ENCODE data around the gene NXPE3. TPM values are rescaled to one million over a fixed set of nuclear protein-coding genes. Genes with fewer than 3 reads are reported as not detected.

The NXPE3 gene
- total and polyA plus RNA-seq, 9 of the 15 experiments (the other 6 are each of a cell fraction or from before 2014, with no cell fraction given): 0.25 to 2.5 (median 0.95) TPM

GRCh38 chr3:101835676-101836075, 56.7 kb downstream of the NXPE3 start:
- DNase-seq (ENCODE audit: extremely low read depth in 1 of 4, low spot score in 3 of 4) (no peak), FAIRE-seq (no peak), ATAC-seq (no peak)
- intact Hi-C loops (cut with micrococcal nuclease): loop anchor here (1.0 kb wide), 1 partner anchor 11 kb away; no protein-coding TSS in a partner anchor
- in situ Hi-C loops (cut with MboI): no loop called here
- POLR2A ChIA-PET: interaction anchor here (1.4 kb wide), 1 partner anchor 12 kb away, joined by 3 read pairs; no protein-coding TSS in a partner anchor
- no peak overlapping the region for H3K4me3 ChIP-seq
- no TSS peak for BruUV-seq (replicated peaks)
- no peaks in the 10 kb centered on the region for H3K27me3 ChIP-seq (ENCODE audit: control insufficient read depth in 2 of 2, insufficient read depth in 2 of 2, low read length in 2 of 2)
- H3K4me2 ChIP-seq (ENCODE audit: insufficient read depth, low read length): no peak overlapping the region
- CTCF ChIA-PET (ENCODE audit: low intra/inter-chr PET ratio): no interaction called here
- no peaks in the 10 kb centered on the region for H3K36me3 ChIP-seq (ENCODE audit: control insufficient read depth, insufficient read depth, low read length)
- no peak overlapping the region for H3K27ac ChIP-seq (ENCODE audit: extremely low read depth, low read depth, low read length)
- H3K9me1 ChIP-seq (ENCODE audit: control insufficient read depth, insufficient read depth, low read length): no peaks in the 10 kb centered on the region
- TF ChIP-seq ZNF512 (tag; IDR thresholded peaks at IDR 0.05) (no peak), MLX (CRISPR knock-in tag; conservative IDR thresholded peaks at IDR 0.05) (no peak), NR3C1 (CRISPR knock-in tag; IDR thresholded peaks at IDR 0.05) (no peak), PHB (CRISPR knock-in tag; IDR thresholded peaks at IDR 0.05) (no peak), ZFPM2 (CRISPR knock-in tag; IDR thresholded peaks at IDR 0.05) (no peak), POLR3A (IDR thresholded peaks at IDR 0.05; ENCODE audit: borderline replicate concordance, extremely low read depth, insufficient read depth, insufficient read length) (no peak)
- no peaks in the 10 kb centered on the region; a peak in 1 of 5 replicates for H3K4me1 ChIP-seq (replicated peaks in 1 of 2; ENCODE audit: control insufficient read depth in 2 of 2, insufficient read depth in 2 of 2, low read length in 2 of 2)
- H3K9ac ChIP-seq (ENCODE audit: insufficient read depth in 1 of 2, low read depth in 2 of 2, low read length in 2 of 2): no peak overlapping the region
- H3K79me2 ChIP-seq (ENCODE audit: control insufficient read depth, insufficient read depth, low read length): no peaks in the 10 kb centered on the region
- 36% methylated on average over 2 of the region's 2 CpGs for whole genome bisulfite sequencing (ENCODE audit: insufficient coverage, low coverage, missing lambda C conversion rate)
- no peaks in the 10 kb centered on the region for H3K9me3 ChIP-seq (replicated peaks; ENCODE audit: control insufficient read depth, insufficient read depth, low read depth, low read length)
- H2AFZ ChIP-seq (ENCODE audit: low read depth, low read length): no peak overlapping the region
- no peaks in the 10 kb centered on the region for H4K20me1 ChIP-seq (replicated peaks; ENCODE audit: control insufficient read depth, insufficient read depth, low read length)

Data from K562 (cell line).